SK-N-SH treated with all-trans-retinoic acid at 6 μM for 48 hours (cell line): ENCODE data around the gene CCND1.

ENCODE experiments used
- ATAC-seq: fragments of 200-7000 bp; cut with Tn5 transposase; 3 replicates; pipeline ENCODE4 v1.9.1; 2020; ENCODE audit warnings: mild to moderate bottlenecking, moderate library complexity
- ARNTL ChIP-seq: fragments of 450-650 bp; formaldehyde crosslinking; IDR thresholded peaks from 2 replicates; pipeline ENCODE4 v1.5.0; 2020; ENCODE audit warnings: low read depth, mild to moderate bottlenecking, moderate library complexity, borderline replicate concordance
- CREB5 ChIP-seq: fragments of 250-450 bp; sonication (Bioruptor Pico); IDR thresholded peaks from 2 replicates; pipeline ENCODE4 v1.5.1; 2020; ENCODE audit warnings: low read depth, mild to moderate bottlenecking, moderate library complexity
- CSDC2 ChIP-seq: fragments of 250-450 bp; sonication (Bioruptor Pico); IDR thresholded peaks from 2 replicates; pipeline ENCODE4 v1.5.0; 2020; ENCODE audit warnings: mild to moderate bottlenecking, moderate library complexity
- CSRNP3 ChIP-seq: fragments of 250-450 bp; sonication (Bioruptor Pico); IDR thresholded peaks from 2 replicates; pipeline ENCODE4 v1.5.1; 2021; ENCODE audit warnings: mild to moderate bottlenecking, moderate library complexity
- ESRRG ChIP-seq: fragments of 250-450 bp; sonication (Bioruptor Pico); IDR thresholded peaks from 2 replicates; pipeline ENCODE4 v1.6.1; 2021; ENCODE audit warnings: mild to moderate bottlenecking
- GLIS3 ChIP-seq: fragments of 250-450 bp; sonication (Bioruptor Pico); IDR thresholded peaks from 2 replicates; pipeline ENCODE4 v1.5.0; 2020; ENCODE audit warnings: mild to moderate bottlenecking, moderate library complexity
- OSR1 ChIP-seq: fragments of 250-450 bp; sonication (Bioruptor Pico); IDR thresholded peaks from 2 replicates; pipeline ENCODE4 v1.8.0; 2022; ENCODE audit warnings: moderate library complexity, mild to moderate bottlenecking, inconsistent platforms
- PATZ1 ChIP-seq: fragments of 250-450 bp; sonication (Bioruptor Pico); IDR thresholded peaks from 2 replicates; pipeline ENCODE4 v1.8.0; 2020; ENCODE audit warnings: mild to moderate bottlenecking, moderate library complexity, borderline replicate concordance
- PPARA ChIP-seq: fragments of 250-450 bp; sonication (Bioruptor Pico); IDR thresholded peaks from 2 replicates; pipeline ENCODE4 v1.5.0; 2020; ENCODE audit warnings: mild to moderate bottlenecking, borderline replicate concordance
- RARB ChIP-seq: fragments of 250-450 bp; sonication (Bioruptor Pico); IDR thresholded peaks from 2 replicates; pipeline ENCODE4 v1.8.0; 2021; ENCODE audit warnings: mild to moderate bottlenecking, moderate library complexity
- SNAI2 ChIP-seq: fragments of 250-450 bp; sonication (Bioruptor Pico); IDR thresholded peaks from 2 replicates; pipeline ENCODE4 v1.5.0; 2020; ENCODE audit warnings: mild to moderate bottlenecking, moderate library complexity
- TCF4 ChIP-seq: fragments of 250-450 bp; sonication (Bioruptor Pico); IDR thresholded peaks from 2 replicates; pipeline ENCODE4 v1.8.0; 2021; ENCODE audit warnings: mild to moderate bottlenecking, moderate library complexity, borderline replicate concordance
- TOX ChIP-seq: fragments of 250-450 bp; sonication (Bioruptor Pico); IDR thresholded peaks from 2 replicates; pipeline ENCODE4 v1.8.0; 2021; ENCODE audit warnings: mild to moderate bottlenecking, moderate library complexity, borderline replicate concordance
- ZC3H10 ChIP-seq: fragments of 250-450 bp; sonication (Bioruptor Pico); IDR thresholded peaks from 2 replicates; pipeline ENCODE4 v1.5.1; 2021; ENCODE audit warnings: mild to moderate bottlenecking, moderate library complexity
- ZFP3 ChIP-seq: fragments of 250-450 bp; sonication (Bioruptor Pico); IDR thresholded peaks from 2 replicates; pipeline ENCODE4 v1.5.0; 2020; ENCODE audit warnings: mild to moderate bottlenecking, moderate library complexity
- ZFP30 ChIP-seq: fragments of 450-650 bp; formaldehyde crosslinking; IDR thresholded peaks from 2 replicates; pipeline ENCODE4 v1.5.0; 2022; ENCODE audit warnings: mild to moderate bottlenecking, moderate library complexity
- ZNF565 ChIP-seq: fragments of 450-650 bp; formaldehyde crosslinking; conservative IDR thresholded peaks from 2 replicates; pipeline ENCODE4 v1.5.0; 2020; ENCODE audit warnings: low read depth, mild to moderate bottlenecking, moderate library complexity
- ZNF8 ChIP-seq: fragments of 450-650 bp; formaldehyde crosslinking; IDR thresholded peaks from 2 replicates; pipeline ENCODE4 v1.5.0; 2020; ENCODE audit warnings: mild to moderate bottlenecking, moderate library complexity
- TF ChIP-seq, protein P1 (sequence below): fragments of 250-450 bp; sonication (Bioruptor Pico); IDR thresholded peaks from 2 replicates; pipeline ENCODE4 v1.8.0; 2021; ENCODE audit warnings: low read depth, mild to moderate bottlenecking, moderate library complexity, borderline replicate concordance
- TF ChIP-seq, protein P2 (sequence below): fragments of 250-450 bp; sonication (Bioruptor Pico); IDR thresholded peaks from 2 replicates; pipeline ENCODE4 v1.5.0; 2020; ENCODE audit warnings: mild to moderate bottlenecking, moderate library complexity

The CCND1 gene

GRCh38 chr11:69650081-69650831 is 9.3 kb downstream of the CCND1 start:
- TF ChIP-seq SNAI2 (CRISPR knock-in tag), result no peak
- TF ChIP-seq OSR1 (CRISPR knock-in tag), result no peak
- TF ChIP-seq RARB, result no peak
- no peak for TF ChIP-seq ZFP30 (CRISPR knock-in tag)
- TF ChIP-seq ESRRG (CRISPR knock-in tag), result no peak
- TF ChIP-seq, protein P1, sequence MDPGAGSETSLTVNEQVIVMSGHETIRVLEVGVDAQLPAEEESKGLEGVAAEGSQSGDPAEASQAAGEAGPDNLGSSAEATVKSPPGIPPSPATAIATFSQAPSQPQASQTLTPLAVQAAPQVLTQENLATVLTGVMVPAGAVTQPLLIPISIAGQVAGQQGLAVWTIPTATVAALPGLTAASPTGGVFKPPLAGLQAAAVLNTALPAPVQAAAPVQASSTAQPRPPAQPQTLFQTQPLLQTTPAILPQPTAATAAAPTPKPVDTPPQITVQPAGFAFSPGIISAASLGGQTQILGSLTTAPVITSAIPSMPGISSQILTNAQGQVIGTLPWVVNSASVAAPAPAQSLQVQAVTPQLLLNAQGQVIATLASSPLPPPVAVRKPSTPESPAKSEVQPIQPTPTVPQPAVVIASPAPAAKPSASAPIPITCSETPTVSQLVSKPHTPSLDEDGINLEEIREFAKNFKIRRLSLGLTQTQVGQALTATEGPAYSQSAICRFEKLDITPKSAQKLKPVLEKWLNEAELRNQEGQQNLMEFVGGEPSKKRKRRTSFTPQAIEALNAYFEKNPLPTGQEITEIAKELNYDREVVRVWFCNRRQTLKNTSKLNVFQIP (CRISPR knock-in tag), result no peak
- TF ChIP-seq CREB5, result no peak
- TF ChIP-seq, protein P2, sequence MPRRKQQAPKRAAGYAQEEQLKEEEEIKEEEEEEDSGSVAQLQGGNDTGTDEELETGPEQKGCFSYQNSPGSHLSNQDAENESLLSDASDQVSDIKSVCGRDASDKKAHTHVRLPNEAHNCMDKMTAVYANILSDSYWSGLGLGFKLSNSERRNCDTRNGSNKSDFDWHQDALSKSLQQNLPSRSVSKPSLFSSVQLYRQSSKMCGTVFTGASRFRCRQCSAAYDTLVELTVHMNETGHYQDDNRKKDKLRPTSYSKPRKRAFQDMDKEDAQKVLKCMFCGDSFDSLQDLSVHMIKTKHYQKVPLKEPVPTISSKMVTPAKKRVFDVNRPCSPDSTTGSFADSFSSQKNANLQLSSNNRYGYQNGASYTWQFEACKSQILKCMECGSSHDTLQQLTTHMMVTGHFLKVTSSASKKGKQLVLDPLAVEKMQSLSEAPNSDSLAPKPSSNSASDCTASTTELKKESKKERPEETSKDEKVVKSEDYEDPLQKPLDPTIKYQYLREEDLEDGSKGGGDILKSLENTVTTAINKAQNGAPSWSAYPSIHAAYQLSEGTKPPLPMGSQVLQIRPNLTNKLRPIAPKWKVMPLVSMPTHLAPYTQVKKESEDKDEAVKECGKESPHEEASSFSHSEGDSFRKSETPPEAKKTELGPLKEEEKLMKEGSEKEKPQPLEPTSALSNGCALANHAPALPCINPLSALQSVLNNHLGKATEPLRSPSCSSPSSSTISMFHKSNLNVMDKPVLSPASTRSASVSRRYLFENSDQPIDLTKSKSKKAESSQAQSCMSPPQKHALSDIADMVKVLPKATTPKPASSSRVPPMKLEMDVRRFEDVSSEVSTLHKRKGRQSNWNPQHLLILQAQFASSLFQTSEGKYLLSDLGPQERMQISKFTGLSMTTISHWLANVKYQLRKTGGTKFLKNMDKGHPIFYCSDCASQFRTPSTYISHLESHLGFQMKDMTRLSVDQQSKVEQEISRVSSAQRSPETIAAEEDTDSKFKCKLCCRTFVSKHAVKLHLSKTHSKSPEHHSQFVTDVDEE (CRISPR knock-in tag), result 0 out of 2 replicates have a peak, but pooled peaks have one; percentile 14
- TF ChIP-seq TCF4 (CRISPR knock-in tag), result 0 out of 2 replicates have a peak, but pooled peaks have one; percentile 15
- ATAC-seq, result no peak

DNA sequence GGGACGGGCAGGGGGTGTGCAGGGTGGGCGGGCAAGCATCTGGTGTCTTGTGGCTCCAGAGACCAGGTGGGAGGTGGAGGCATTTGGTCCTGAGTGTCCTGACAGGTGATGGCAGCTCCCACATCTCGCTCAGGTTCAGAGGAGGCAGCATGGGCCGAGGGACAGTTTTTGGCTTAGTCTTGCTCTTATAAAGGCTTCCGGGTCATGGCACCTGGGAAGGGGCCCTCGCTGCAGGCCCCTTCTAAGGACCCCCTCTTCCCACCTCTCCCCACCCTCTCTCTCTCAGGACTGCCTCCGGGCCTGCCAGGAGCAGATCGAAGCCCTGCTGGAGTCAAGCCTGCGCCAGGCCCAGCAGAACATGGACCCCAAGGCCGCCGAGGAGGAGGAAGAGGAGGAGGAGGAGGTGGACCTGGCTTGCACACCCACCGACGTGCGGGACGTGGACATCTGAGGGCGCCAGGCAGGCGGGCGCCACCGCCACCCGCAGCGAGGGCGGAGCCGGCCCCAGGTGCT is 9.9 kb downstream of the CCND1 start:
- TF ChIP-seq ZFP3 (CRISPR knock-in tag), result no peak
- TF ChIP-seq ZC3H10, result no peak
- no peak for TF ChIP-seq CSDC2 (CRISPR knock-in tag)
- no peak for TF ChIP-seq TCF4 (CRISPR knock-in tag)
- TF ChIP-seq ARNTL, result no peak
- TF ChIP-seq, protein P2 (CRISPR knock-in tag), result no peak
- no peak for TF ChIP-seq ZNF8
- TF ChIP-seq, all 23 proteins: peak for 0

DNA sequence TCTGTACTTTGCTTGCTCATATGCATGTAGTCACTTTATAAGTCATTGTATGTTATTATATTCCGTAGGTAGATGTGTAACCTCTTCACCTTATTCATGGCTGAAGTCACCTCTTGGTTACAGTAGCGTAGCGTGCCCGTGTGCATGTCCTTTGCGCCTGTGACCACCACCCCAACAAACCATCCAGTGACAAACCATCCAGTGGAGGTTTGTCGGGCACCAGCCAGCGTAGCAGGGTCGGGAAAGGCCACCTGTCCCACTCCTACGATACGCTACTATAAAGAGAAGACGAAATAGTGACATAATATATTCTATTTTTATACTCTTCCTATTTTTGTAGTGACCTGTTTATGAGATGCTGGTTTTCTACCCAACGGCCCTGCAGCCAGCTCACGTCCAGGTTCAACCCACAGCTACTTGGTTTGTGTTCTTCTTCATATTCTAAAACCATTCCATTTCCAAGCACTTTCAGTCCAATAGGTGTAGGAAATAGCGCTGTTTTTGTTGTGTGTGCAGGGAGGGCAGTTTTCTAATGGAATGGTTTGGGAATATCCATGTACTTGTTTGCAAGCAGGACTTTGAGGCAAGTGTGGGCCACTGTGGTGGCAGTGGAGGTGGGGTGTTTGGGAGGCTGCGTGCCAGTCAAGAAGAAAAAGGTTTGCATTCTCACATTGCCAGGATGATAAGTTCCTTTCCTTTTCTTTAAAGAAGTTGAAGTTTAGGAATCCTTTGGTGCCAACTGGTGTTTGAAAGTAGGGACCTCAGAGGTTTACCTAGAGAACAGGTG is 11.1 kb downstream of the CCND1 start:
- ATAC-seq, result no peak
- TF ChIP-seq TOX (CRISPR knock-in tag), result no peak
- no peak for TF ChIP-seq ZNF565 (CRISPR knock-in tag)
- TF ChIP-seq PPARA (CRISPR knock-in tag), result no peak
- TF ChIP-seq TCF4 (CRISPR knock-in tag), result no peak
- TF ChIP-seq ESRRG (CRISPR knock-in tag), result no peak
- TF ChIP-seq GLIS3 (CRISPR knock-in tag), result no peak
- TF ChIP-seq RARB, result no peak
- no peak for TF ChIP-seq PATZ1
- TF ChIP-seq CSDC2 (CRISPR knock-in tag), result no peak
- no peak for TF ChIP-seq CSRNP3 (CRISPR knock-in tag)
- no peak for TF ChIP-seq SNAI2 (CRISPR knock-in tag)

More for the DNA sequence above, 9.9 kb downstream of the CCND1 start:
- no peak for ATAC-seq
